ENCODE results near the gene HAGHL.
"Not testable (repeated sequence)": the region's sequence is repeated elsewhere in the genome, so short reads cannot be mapped to it uniquely, and the experiment has no call there.

The HAGHL gene

DNA sequence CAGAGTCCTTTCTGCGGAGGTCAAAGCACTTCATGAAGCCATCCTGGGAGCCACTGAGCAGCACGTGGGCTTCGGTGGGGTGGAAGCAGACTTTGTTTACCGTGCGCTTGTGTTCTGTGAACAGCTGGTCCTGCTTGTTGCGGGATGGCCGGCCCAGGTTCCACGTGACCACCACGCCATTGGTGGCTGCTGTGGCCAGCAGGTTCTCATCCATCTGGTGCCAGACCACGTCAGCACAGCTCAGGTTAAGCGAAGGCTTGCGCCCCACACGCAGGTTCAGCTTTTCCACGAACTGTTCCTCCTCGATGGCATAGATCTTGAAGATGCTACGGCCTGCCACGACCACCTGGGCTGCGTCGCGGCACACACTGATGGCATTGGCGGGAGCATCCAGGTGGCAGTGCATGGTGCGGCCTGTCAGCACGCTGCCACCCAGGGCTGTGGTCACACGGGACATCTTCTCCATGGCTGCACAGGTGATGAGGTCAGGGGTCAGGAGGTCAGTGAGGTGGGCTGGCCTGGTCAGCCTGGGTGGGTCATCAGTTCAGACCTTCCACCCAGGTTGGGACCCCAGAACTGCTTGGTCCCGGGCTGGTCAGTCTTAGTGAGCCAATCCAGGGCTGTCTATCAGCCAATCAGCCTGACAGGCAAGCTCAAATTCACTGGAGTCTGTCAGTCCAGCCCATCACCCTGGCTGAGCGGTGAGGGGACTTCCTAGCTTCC, 37.6 kb upstream of the HAGHL start:
- Histone ChIP-seq H3K27me3 (ENCODE audit: insufficient read depth, low read length, poor library complexity, severe bottlenecking) (no peaks in the 10 kb centered on the region), H3K9me2 (replicated peaks; ENCODE audit: low read depth, low read length) (no peaks in the 10 kb centered on the region), H2AFZ (ENCODE audit: low read length) (no peak overlapping the region), H3K36me3 (ENCODE audit: insufficient read depth, low read length) (no peaks in the 10 kb centered on the region), H3K79me2 (ENCODE audit: insufficient read depth, low read length) (peaks cover 8% of the 10 kb centered on the region), H3K9me3 (ENCODE audit: insufficient read depth, low read depth, low read length) (no peaks in the 10 kb centered on the region), H3K4me2 (ENCODE audit: low read depth, low read length, poor library complexity, severe bottlenecking) (peak overlapping the region; percentile 88), H3K9ac (ENCODE audit: low read depth, low read length, poor library complexity, severe bottlenecking) (peak overlapping the region; percentile 78), H3F3A (ENCODE audit: low read depth) (no peaks in the 10 kb centered on the region), H3K4me3 (ENCODE audit: low read length, poor library complexity, severe bottlenecking) (peak overlapping the region; percentile 94), H4K20me1 (ENCODE audit: insufficient read depth, low read length, poor library complexity, severe bottlenecking) (no peaks in the 10 kb centered on the region), H3K4me1 (ENCODE audit: insufficient read depth, low read length, poor library complexity, severe bottlenecking) (peaks cover 9% of the 10 kb centered on the region)
- TF ChIP-seq, protein P1, sequence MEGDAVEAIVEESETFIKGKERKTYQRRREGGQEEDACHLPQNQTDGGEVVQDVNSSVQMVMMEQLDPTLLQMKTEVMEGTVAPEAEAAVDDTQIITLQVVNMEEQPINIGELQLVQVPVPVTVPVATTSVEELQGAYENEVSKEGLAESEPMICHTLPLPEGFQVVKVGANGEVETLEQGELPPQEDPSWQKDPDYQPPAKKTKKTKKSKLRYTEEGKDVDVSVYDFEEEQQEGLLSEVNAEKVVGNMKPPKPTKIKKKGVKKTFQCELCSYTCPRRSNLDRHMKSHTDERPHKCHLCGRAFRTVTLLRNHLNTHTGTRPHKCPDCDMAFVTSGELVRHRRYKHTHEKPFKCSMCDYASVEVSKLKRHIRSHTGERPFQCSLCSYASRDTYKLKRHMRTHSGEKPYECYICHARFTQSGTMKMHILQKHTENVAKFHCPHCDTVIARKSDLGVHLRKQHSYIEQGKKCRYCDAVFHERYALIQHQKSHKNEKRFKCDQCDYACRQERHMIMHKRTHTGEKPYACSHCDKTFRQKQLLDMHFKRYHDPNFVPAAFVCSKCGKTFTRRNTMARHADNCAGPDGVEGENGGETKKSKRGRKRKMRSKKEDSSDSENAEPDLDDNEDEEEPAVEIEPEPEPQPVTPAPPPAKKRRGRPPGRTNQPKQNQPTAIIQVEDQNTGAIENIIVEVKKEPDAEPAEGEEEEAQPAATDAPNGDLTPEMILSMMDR (conservative IDR thresholded peaks at IDR 0.05; ENCODE audit: low read length), result no peak
- TF ChIP-seq EZH2phosphoT487 (IDR thresholded peaks at IDR 0.05; ENCODE audit: borderline replicate concordance), result no peak

DNA sequence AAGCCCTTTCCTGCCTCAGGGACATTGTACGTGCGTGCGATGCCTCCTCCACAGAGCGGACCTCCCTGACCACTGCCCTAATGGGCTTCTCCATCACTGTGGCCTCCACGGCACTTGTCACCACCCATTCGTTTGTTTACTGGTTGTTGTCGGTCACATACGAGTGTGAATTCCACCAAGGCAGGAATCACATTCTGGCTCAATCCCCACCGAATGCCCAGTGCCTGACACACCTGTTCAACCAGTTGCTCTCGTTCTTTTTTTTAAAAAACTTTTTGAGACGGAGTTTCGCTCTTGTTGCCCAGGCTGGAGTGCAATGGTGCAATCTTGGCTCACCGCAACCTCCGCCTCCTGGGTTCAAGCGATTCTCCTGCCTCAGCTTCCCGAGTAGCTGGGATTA, 35.7 kb upstream of the HAGHL start:
- not testable (repeated sequence) for H4K20me1 ChIP-seq (ENCODE audit: insufficient read depth, low read length, poor library complexity, severe bottlenecking); H3K4me2 ChIP-seq (ENCODE audit: low read depth, low read length, poor library complexity, severe bottlenecking); H3K9me2 ChIP-seq (replicated peaks; ENCODE audit: low read depth, low read length); H3K4me1 ChIP-seq (ENCODE audit: insufficient read depth, low read length, poor library complexity, severe bottlenecking); H3F3A ChIP-seq (ENCODE audit: low read depth); H3K36me3 ChIP-seq (ENCODE audit: insufficient read depth, low read length); H3K9me3 ChIP-seq (ENCODE audit: insufficient read depth, low read depth, low read length); H3K79me2 ChIP-seq (ENCODE audit: insufficient read depth, low read length); H3K4me3 ChIP-seq (ENCODE audit: low read length, poor library complexity, severe bottlenecking); H3K27me3 ChIP-seq (ENCODE audit: insufficient read depth, low read length, poor library complexity, severe bottlenecking); H2AFZ ChIP-seq (ENCODE audit: low read length); H3K9ac ChIP-seq (ENCODE audit: low read depth, low read length, poor library complexity, severe bottlenecking)

DNA sequence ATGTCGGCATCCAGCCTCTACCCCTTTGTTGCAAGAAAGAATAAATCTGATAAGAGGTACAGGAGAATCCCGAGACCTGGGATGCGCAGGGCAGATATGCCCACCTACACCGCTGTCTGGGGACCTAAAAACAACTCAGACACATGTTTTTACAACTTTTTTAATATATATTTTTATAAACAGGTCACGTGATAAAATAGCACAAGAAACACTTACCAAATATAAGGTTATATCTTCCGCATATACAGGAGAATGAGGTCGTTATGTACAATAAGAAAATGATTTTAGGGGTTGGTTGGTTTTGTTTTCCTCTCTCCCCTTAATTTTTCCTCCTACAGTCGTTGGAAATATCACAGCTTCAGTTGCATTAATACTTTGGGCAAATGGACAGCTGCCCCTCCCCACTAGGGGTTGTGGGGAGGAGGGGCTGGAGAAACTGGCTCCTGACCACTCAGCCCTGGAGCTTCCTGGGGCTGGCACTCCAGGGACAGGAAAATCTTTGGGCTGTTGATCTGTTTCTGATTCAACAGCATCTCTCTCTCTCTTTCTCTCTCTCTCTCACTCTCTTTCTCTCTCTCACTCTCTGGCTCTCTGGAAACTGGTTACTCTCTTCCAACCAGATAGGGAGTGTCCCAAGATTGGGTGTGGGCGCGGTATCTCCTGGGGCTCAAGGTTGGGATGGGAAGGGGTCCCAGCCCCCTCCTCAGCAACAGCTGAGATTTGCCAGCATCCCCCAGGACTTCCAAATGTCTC, 34.4 kb upstream of the HAGHL start:
- Histone ChIP-seq H3K4me1 (ENCODE audit: insufficient read depth, low read length, poor library complexity, severe bottlenecking) (peaks cover 9% of the 10 kb centered on the region), H3K4me2 (ENCODE audit: low read depth, low read length, poor library complexity, severe bottlenecking) (no peak overlapping the region), H3K27me3 (ENCODE audit: insufficient read depth, low read length, poor library complexity, severe bottlenecking) (no peaks in the 10 kb centered on the region), H3K9me2 (replicated peaks; ENCODE audit: low read depth, low read length) (no peaks in the 10 kb centered on the region), H3K79me2 (ENCODE audit: insufficient read depth, low read length) (peaks cover 8% of the 10 kb centered on the region), H3K4me3 (ENCODE audit: low read length, poor library complexity, severe bottlenecking) (no peak overlapping the region), H2AFZ (ENCODE audit: low read length) (no peak overlapping the region), H3F3A (ENCODE audit: low read depth) (no peaks in the 10 kb centered on the region), H3K9ac (ENCODE audit: low read depth, low read length, poor library complexity, severe bottlenecking) (no peak overlapping the region), H4K20me1 (ENCODE audit: insufficient read depth, low read length, poor library complexity, severe bottlenecking) (no peaks in the 10 kb centered on the region), H3K9me3 (ENCODE audit: insufficient read depth, low read depth, low read length) (no peaks in the 10 kb centered on the region), H3K36me3 (ENCODE audit: insufficient read depth, low read length) (no peaks in the 10 kb centered on the region)
- no peak for TF ChIP-seq EZH2phosphoT487 (IDR thresholded peaks at IDR 0.05; ENCODE audit: borderline replicate concordance)
- TF ChIP-seq, protein P1 (conservative IDR thresholded peaks at IDR 0.05; ENCODE audit: low read length), result no peak

Data from Loucy (cell line).